Kidney epithelial cell (primary cell): ENCODE results near the gene TRIM44. TPM values are rescaled to one million over a fixed set of nuclear protein-coding genes. Genes with fewer than 3 reads are reported as not detected.
"Not testable (repeated sequence)": the region's sequence is repeated elsewhere in the genome, so short reads cannot be mapped to it uniquely, and the experiment has no call there.

Source experiments
- DNase-seq: peaks from one replicate; pipeline ENCODE4 v3.0.0-alpha.2; 2010; ENCODE audit warnings: low read depth
- H3K27me3 ChIP-seq: 2 replicates; pipeline ENCODE4 v1.6.0; 2011; ENCODE audit warnings: low read length; ENCODE audit not compliant: control insufficient read depth, insufficient read depth
- H3K36me3 ChIP-seq: 2 replicates; pipeline ENCODE4 v1.5.1; 2011; ENCODE audit warnings: low read length; ENCODE audit not compliant: control insufficient read depth, insufficient read depth
- H3K4me3 ChIP-seq: 2 replicates; pipeline ENCODE4 v1.5.1; 2011; ENCODE audit warnings: low read depth, mild to moderate bottlenecking, control low read depth, low read length
- CTCF ChIP-seq: IDR thresholded peaks from 2 replicates; pipeline ENCODE4 v1.5.1; 2011; ENCODE audit warnings: mild to moderate bottlenecking, moderate library complexity, low read length, control low read depth, inconsistent platforms; ENCODE audit not compliant: insufficient read depth, poor library complexity, severe bottlenecking
- total RNA-seq: library from RNA; depleted of rRNA; stranded (reverse); fragments of >200 nt; gene quantifications from 2 replicates; pipeline ENCODE4 v1.2.3, GENCODE V29; 2015

Gene TRIM44
- total RNA-seq, 1 donor from 2014 or later: 40.9 TPM

- no peak overlapping the region for H3K4me3 ChIP-seq
- no peak for TF ChIP-seq CTCF
- no peaks in the 10 kb centered on the region for H3K36me3 ChIP-seq
- H3K27me3 ChIP-seq: no peaks in the 10 kb centered on the region
- no peak for DNase-seq
These were observed 193.1 kb downstream of the TRIM44 start for GRCh38 chr11:35855671-35856070.

- H3K27me3 ChIP-seq: no peaks in the 10 kb centered on the region
- no peak for DNase-seq
- no peaks in the 10 kb centered on the region for H3K36me3 ChIP-seq
- no peak for TF ChIP-seq CTCF
- H3K4me3 ChIP-seq: no peak overlapping the region
These were observed 193.7 kb downstream of the TRIM44 start for GRCh38 chr11:35856259-35856658.

- DNase-seq: no peak
- H3K4me3 ChIP-seq: no peak overlapping the region
- no peaks in the 10 kb centered on the region for H3K27me3 ChIP-seq
- TF ChIP-seq CTCF: no peak
- no peaks in the 10 kb centered on the region for H3K36me3 ChIP-seq
These were observed 194.2 kb downstream of the TRIM44 start for GRCh38 chr11:35856756-35857155.

- Histone ChIP-seq H3K36me3 (no peaks in the 10 kb centered on the region), H3K4me3 (no peak overlapping the region), H3K27me3 (no peaks in the 10 kb centered on the region)
- DNase-seq: no peak
- no peak for TF ChIP-seq CTCF
These were observed 195.3 kb downstream of the TRIM44 start for GRCh38 chr11:35857922-35858321.

- no peaks in the 10 kb centered on the region for H3K27me3 ChIP-seq
- H3K4me3 ChIP-seq: no peak overlapping the region
- TF ChIP-seq CTCF: no peak
- H3K36me3 ChIP-seq: no peaks in the 10 kb centered on the region
- no peak for DNase-seq
These were observed 196.7 kb downstream of the TRIM44 start for GRCh38 chr11:35859301-35859700.

- H3K4me3 ChIP-seq, DNase-seq, H3K27me3 ChIP-seq, H3K36me3 ChIP-seq: not testable (repeated sequence)
These were observed 197.6 kb downstream of the TRIM44 start for GRCh38 chr11:35860194-35860593.
